ENCODE results near the gene RBFA.
"Not testable (repeated sequence)": the region's sequence is repeated elsewhere in the genome, so short reads cannot be mapped to it uniquely, and the experiment has no call there.

- TF ChIP-seq, protein P1, sequence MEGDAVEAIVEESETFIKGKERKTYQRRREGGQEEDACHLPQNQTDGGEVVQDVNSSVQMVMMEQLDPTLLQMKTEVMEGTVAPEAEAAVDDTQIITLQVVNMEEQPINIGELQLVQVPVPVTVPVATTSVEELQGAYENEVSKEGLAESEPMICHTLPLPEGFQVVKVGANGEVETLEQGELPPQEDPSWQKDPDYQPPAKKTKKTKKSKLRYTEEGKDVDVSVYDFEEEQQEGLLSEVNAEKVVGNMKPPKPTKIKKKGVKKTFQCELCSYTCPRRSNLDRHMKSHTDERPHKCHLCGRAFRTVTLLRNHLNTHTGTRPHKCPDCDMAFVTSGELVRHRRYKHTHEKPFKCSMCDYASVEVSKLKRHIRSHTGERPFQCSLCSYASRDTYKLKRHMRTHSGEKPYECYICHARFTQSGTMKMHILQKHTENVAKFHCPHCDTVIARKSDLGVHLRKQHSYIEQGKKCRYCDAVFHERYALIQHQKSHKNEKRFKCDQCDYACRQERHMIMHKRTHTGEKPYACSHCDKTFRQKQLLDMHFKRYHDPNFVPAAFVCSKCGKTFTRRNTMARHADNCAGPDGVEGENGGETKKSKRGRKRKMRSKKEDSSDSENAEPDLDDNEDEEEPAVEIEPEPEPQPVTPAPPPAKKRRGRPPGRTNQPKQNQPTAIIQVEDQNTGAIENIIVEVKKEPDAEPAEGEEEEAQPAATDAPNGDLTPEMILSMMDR (conservative IDR thresholded peaks at IDR 0.05 in 1 of 2, IDR thresholded peaks at IDR 0.05 in 1 of 2; ENCODE audit: low read depth in 1 of 2, low read length in 2 of 2), result not testable (repeated sequence)
- TF ChIP-seq EZH2 (IDR thresholded peaks at IDR 0.05; ENCODE audit: low read length, missing control alignments), result not testable (repeated sequence)
These were observed 6.5 kb upstream of the RBFA start for GRCh38 chr18:80027719-80028118.
